Neuron (in vitro differentiated cells): ENCODE results near the gene RNASEH2C.
"Not testable (repeated sequence)": the region's sequence is repeated elsewhere in the genome, so short reads cannot be mapped to it uniquely, and the experiment has no call there.

Source experiments
- H2AFZ ChIP-seq: one replicate; pipeline ENCODE4 v1.6.1; 2013; ENCODE audit warnings: low read depth, mild to moderate bottlenecking, inconsistent platforms, low read length, moderate library complexity
- H3K27me3 ChIP-seq: one replicate; pipeline ENCODE4 v1.6.1; 2013; ENCODE audit warnings: low read length; ENCODE audit not compliant: insufficient read depth
- H3K36me3 ChIP-seq: one replicate; pipeline ENCODE4 v1.6.1; 2013; ENCODE audit warnings: low read length; ENCODE audit not compliant: insufficient read depth
- H3K4me1 ChIP-seq: one replicate; pipeline ENCODE4 v1.6.1; 2013; ENCODE audit warnings: low read length; ENCODE audit not compliant: insufficient read depth
- H3K4me3 ChIP-seq: 2 replicates; pipeline ENCODE4 v1.5.1; 2013; ENCODE audit warnings: mild to moderate bottlenecking, low read length, moderate library complexity
- H3K9me3 ChIP-seq: one replicate; pipeline ENCODE4 v1.6.1; 2013; ENCODE audit warnings: low read length

The RNASEH2C gene

GRCh38 chr11:65720211-65720934 is at the start of gene RNASEH2C:
Gene RNASEH2C (minus strand): TSS chr11:65720798. CDS start chr11:65720758, 40 bp downstream.
- Histone ChIP-seq H3K27me3 (no peaks in the 10 kb centered on the region), H3K9me3 (no peaks in the 10 kb centered on the region), H3K4me3 (peak within 1 kb of the TSS; percentile 96), H3K4me1 (peaks cover 24% of the 10 kb centered on the region), H3K36me3 (peaks cover 35% of the 10 kb centered on the region), H2AFZ (peak within 1 kb of the TSS; percentile 89)

- H3K9me3 ChIP-seq, H3K36me3 ChIP-seq, H3K4me1 ChIP-seq, H2AFZ ChIP-seq, H3K27me3 ChIP-seq, H3K4me3 ChIP-seq: not testable (repeated sequence)
Measured at GRCh38 chr11:65767806-65768205, 47.2 kb upstream of the RNASEH2C start.

- Histone ChIP-seq H3K27me3 (no peaks in the 10 kb centered on the region), H3K9me3 (peaks cover 2% of the 10 kb centered on the region), H3K4me3 (no peak overlapping the region), H3K36me3 (no peaks in the 10 kb centered on the region), H3K4me1 (no peaks in the 10 kb centered on the region), H2AFZ (no peak overlapping the region)
Measured at GRCh38 chr11:65767406-65767805, 46.8 kb upstream of the RNASEH2C start.

GRCh38 chr11:65766535-65766934 is 45.9 kb upstream of the RNASEH2C start:
- Histone ChIP-seq H2AFZ (no peak overlapping the region), H3K36me3 (no peaks in the 10 kb centered on the region), H3K27me3 (no peaks in the 10 kb centered on the region), H3K9me3 (peaks cover 2% of the 10 kb centered on the region), H3K4me3 (no peak overlapping the region), H3K4me1 (no peaks in the 10 kb centered on the region)

GRCh38 chr11:65764434-65764833 is 43.8 kb upstream of the RNASEH2C start:
- H3K9me3 ChIP-seq: peaks cover 2% of the 10 kb centered on the region
- no peaks in the 10 kb centered on the region for H3K4me1 ChIP-seq
- no peak overlapping the region for H3K4me3 ChIP-seq
- H2AFZ ChIP-seq: no peak overlapping the region
- H3K36me3 ChIP-seq: no peaks in the 10 kb centered on the region
- H3K27me3 ChIP-seq: no peaks in the 10 kb centered on the region

- H3K27me3 ChIP-seq, H3K9me3 ChIP-seq, H2AFZ ChIP-seq, H3K4me3 ChIP-seq, H3K4me1 ChIP-seq, H3K36me3 ChIP-seq: not testable (repeated sequence)
Measured at GRCh38 chr11:65762816-65763215, 42.2 kb upstream of the RNASEH2C start.

- not testable (repeated sequence) for H2AFZ ChIP-seq
Measured at GRCh38 chr11:65762169-65762568, 41.6 kb upstream of the RNASEH2C start.

GRCh38 chr11:65745049-65745448 is 24.5 kb upstream of the RNASEH2C start:
- Histone ChIP-seq H3K4me1 (no peaks in the 10 kb centered on the region), H3K9me3 (no peaks in the 10 kb centered on the region), H3K36me3 (no peaks in the 10 kb centered on the region), H3K27me3 (no peaks in the 10 kb centered on the region), H3K4me3 (no peak overlapping the region), H2AFZ (no peak overlapping the region)

More at GRCh38 chr11:65762169-65762568, 41.6 kb upstream of the RNASEH2C start:
- not testable (repeated sequence) for H3K4me1 ChIP-seq, H3K27me3 ChIP-seq, H3K9me3 ChIP-seq, H3K4me3 ChIP-seq, H3K36me3 ChIP-seq

GRCh38 chr11:65744699-65745042 is 24.1 kb upstream of the RNASEH2C start:
- no peak overlapping the region for H2AFZ ChIP-seq
- H3K36me3 ChIP-seq: no peaks in the 10 kb centered on the region
- H3K4me3 ChIP-seq: no peak overlapping the region
- H3K27me3 ChIP-seq: no peaks in the 10 kb centered on the region
- no peaks in the 10 kb centered on the region for H3K9me3 ChIP-seq
- no peaks in the 10 kb centered on the region for H3K4me1 ChIP-seq

- H3K27me3 ChIP-seq: no peaks in the 10 kb centered on the region
- H3K4me3 ChIP-seq: no peak overlapping the region
- H3K4me1 ChIP-seq: no peaks in the 10 kb centered on the region
- no peaks in the 10 kb centered on the region for H3K36me3 ChIP-seq
- no peaks in the 10 kb centered on the region for H3K9me3 ChIP-seq
- no peak overlapping the region for H2AFZ ChIP-seq
Measured at GRCh38 chr11:65744026-65744698, 23.6 kb upstream of the RNASEH2C start.

GRCh38 chr11:65743681-65744025 is 23.1 kb upstream of the RNASEH2C start:
- Histone ChIP-seq H2AFZ (no peak overlapping the region), H3K9me3 (no peaks in the 10 kb centered on the region), H3K36me3 (no peaks in the 10 kb centered on the region), H3K4me3 (no peak overlapping the region), H3K4me1 (no peaks in the 10 kb centered on the region), H3K27me3 (no peaks in the 10 kb centered on the region)

- Histone ChIP-seq H2AFZ (no peak overlapping the region), H3K4me3 (no peak overlapping the region), H3K4me1 (no peaks in the 10 kb centered on the region), H3K27me3 (no peaks in the 10 kb centered on the region), H3K9me3 (peaks cover 3% of the 10 kb centered on the region), H3K36me3 (no peaks in the 10 kb centered on the region)
Measured at GRCh38 chr11:65742353-65742752, 21.8 kb upstream of the RNASEH2C start.

GRCh38 chr11:65741185-65741584 is 20.6 kb upstream of the RNASEH2C start:
- no peak overlapping the region for H3K4me3 ChIP-seq
- H3K36me3 ChIP-seq: no peaks in the 10 kb centered on the region
- H3K27me3 ChIP-seq: no peaks in the 10 kb centered on the region
- H3K9me3 ChIP-seq: peaks cover 3% of the 10 kb centered on the region
- no peak overlapping the region for H2AFZ ChIP-seq
- H3K4me1 ChIP-seq: no peaks in the 10 kb centered on the region

- Histone ChIP-seq H2AFZ (no peak overlapping the region), H3K4me3 (no peak overlapping the region), H3K4me1 (no peaks in the 10 kb centered on the region)
Measured at GRCh38 chr11:65739022-65739421, 18.4 kb upstream of the RNASEH2C start.

More at GRCh38 chr11:65739022-65739421, 18.4 kb upstream of the RNASEH2C start:
- Histone ChIP-seq H3K9me3 (peaks cover 3% of the 10 kb centered on the region), H3K27me3 (no peaks in the 10 kb centered on the region), H3K36me3 (no peaks in the 10 kb centered on the region)
